ENCODE data around the gene NFIC.

The NFIC gene

DNA sequence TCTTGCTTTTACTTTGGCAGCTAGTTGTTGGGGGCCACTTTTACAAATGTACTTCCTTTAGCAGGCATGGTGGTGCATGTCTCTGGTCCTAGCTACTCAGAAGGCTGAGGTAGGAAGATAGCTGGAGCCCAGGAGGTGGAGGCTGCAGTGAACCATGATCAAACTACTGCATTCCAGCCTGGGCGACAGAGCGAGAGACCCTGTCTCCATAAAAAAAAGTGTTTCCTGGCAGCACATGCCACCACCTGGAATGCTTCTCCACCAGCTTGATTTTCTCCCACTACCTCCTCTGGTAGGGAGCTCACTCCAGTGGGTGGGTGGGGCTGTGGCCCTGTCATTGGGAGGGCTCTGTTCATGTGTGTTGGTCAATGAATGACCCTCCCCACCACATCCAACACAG lies 152.3 kb downstream of the NFIC start:
- in situ Hi-C loops (cut with MboI; ENCODE audit: low sequenced_read_pairs): no loop called here
